ENCODE data around the gene MUC22.

Gene MUC22

GRCh38 chr6:31055441-31055840 lies 45.2 kb downstream of the MUC22 start:
- peaks cover 0 to 13% of the 10 kb centered on the region in 2 donors for H3K27me3 ChIP-seq
- no peaks in the 10 kb centered on the region for H3K9me3 ChIP-seq
- H3K4me3 ChIP-seq: no peak overlapping the region
- TF ChIP-seq, protein P1, sequence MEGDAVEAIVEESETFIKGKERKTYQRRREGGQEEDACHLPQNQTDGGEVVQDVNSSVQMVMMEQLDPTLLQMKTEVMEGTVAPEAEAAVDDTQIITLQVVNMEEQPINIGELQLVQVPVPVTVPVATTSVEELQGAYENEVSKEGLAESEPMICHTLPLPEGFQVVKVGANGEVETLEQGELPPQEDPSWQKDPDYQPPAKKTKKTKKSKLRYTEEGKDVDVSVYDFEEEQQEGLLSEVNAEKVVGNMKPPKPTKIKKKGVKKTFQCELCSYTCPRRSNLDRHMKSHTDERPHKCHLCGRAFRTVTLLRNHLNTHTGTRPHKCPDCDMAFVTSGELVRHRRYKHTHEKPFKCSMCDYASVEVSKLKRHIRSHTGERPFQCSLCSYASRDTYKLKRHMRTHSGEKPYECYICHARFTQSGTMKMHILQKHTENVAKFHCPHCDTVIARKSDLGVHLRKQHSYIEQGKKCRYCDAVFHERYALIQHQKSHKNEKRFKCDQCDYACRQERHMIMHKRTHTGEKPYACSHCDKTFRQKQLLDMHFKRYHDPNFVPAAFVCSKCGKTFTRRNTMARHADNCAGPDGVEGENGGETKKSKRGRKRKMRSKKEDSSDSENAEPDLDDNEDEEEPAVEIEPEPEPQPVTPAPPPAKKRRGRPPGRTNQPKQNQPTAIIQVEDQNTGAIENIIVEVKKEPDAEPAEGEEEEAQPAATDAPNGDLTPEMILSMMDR (IDR thresholded peaks at IDR 0.05): no peak
- no peak for DNase-seq
- H3K4me1 ChIP-seq: no peaks in the 10 kb centered on the region
- intact Hi-C loops (cut with DNase I; ENCODE audit: low total_unique reads): no loop called here
- no peaks in the 10 kb centered on the region for H3K36me3 ChIP-seq
- H3K27ac ChIP-seq: no peak overlapping the region

GRCh38 chr6:31057426-31058003 lies 47.2 kb downstream of the MUC22 start:
- Histone ChIP-seq H3K27ac (no peak overlapping the region), H3K4me1 (no peaks in the 10 kb centered on the region), H3K27me3 (peaks cover 0 to 13% of the 10 kb centered on the region in 2 donors), H3K9me3 (no peaks in the 10 kb centered on the region), H3K36me3 (no peaks in the 10 kb centered on the region), H3K4me3 (no peak overlapping the region)
- intact Hi-C loops (cut with DNase I; ENCODE audit: low total_unique reads): no loop called here
- TF ChIP-seq, protein P1 (IDR thresholded peaks at IDR 0.05): no peak
- DNase-seq: no peak

- no peak overlapping the region for H3K4me3 ChIP-seq
- no peak for DNase-seq
- no peaks in the 10 kb centered on the region for H3K9me3 ChIP-seq
- TF ChIP-seq, protein P1 (IDR thresholded peaks at IDR 0.05): peak in 1 of 2 experiments; percentile 22
- intact Hi-C loops (cut with DNase I; ENCODE audit: low total_unique reads): no loop called here
- no peaks in the 10 kb centered on the region for H3K36me3 ChIP-seq
- peaks cover 0 to 11% of the 10 kb centered on the region in 2 donors for H3K27me3 ChIP-seq
- H3K4me1 ChIP-seq: no peaks in the 10 kb centered on the region
- no peak overlapping the region for H3K27ac ChIP-seq
These were observed 48.0 kb downstream of the MUC22 start for GRCh38 chr6:31058128-31058894.

DNA sequence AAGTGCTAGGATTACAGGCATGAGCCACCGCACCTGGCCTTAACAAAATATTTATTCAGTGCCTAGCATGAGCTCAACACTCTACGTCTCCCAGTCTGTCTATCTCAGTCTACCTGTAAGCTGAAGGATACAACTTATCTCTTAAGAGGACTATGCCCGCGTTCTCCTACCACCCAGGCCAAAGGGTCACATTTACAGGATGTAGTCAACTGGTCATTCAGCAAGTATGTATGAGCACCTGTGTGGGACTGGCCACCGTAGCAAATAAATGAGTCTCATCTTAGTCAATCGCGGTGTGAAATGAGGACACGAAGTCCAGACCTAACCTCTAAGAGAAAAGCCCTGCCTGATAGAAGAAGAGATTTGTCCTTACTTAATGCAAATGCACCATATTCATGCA lies 49.9 kb downstream of the MUC22 start:
- intact Hi-C loops (cut with DNase I; ENCODE audit: low total_unique reads): no loop called here
- no peak for DNase-seq
- no peaks in the 10 kb centered on the region for H3K36me3 ChIP-seq
- no peak overlapping the region for H3K27ac ChIP-seq
- no peaks in the 10 kb centered on the region for H3K9me3 ChIP-seq
- TF ChIP-seq, protein P1 (IDR thresholded peaks at IDR 0.05): no peak
- H3K4me3 ChIP-seq: no peak overlapping the region
- H3K4me1 ChIP-seq: no peaks in the 10 kb centered on the region
- H3K27me3 ChIP-seq: peaks cover 0 to 4% of the 10 kb centered on the region in 2 donors

DNA sequence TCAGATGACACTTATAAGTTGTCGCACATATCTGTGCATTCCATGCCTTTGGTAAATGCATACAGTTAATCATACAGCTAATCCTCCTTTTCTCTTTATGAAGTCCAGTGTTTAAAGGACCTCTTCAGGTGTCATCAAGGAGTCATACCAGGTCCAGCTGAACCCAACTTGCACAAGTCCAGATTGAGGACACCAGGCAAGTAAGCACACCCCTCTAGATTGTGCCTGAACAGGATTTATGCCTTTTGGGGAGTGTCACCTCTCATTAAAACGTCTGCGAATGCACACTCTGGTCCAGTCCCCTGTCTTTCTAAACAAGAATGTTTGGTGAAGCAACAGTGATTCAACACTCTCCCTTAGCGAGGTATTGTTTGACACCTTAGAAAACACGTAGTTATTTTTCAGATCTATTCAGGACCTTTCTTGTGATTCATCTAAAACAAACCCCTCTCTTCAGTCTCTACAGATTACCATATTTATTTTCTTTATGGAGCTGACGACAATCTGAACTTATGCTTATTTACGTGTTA lies 53.7 kb downstream of the MUC22 start:
- intact Hi-C loops (cut with DNase I; ENCODE audit: low total_unique reads): no loop called here

More for the DNA sequence above, 53.7 kb downstream of the MUC22 start:
- Histone ChIP-seq H3K9me3 (no peaks in the 10 kb centered on the region), H3K4me1 (no peaks in the 10 kb centered on the region), H3K27ac (no peak overlapping the region), H3K27me3 (peaks cover 0 to 7% of the 10 kb centered on the region in 2 donors), H3K36me3 (no peaks in the 10 kb centered on the region), H3K4me3 (no peak overlapping the region)
- TF ChIP-seq, protein P1 (IDR thresholded peaks at IDR 0.05): no peak
- no peak for DNase-seq
